MM.1S (cell line): ENCODE measurements around the gene APBB1.

Experiments used
- DNase-seq: peaks from one replicate; pipeline ENCODE4 v3.0.0-alpha.2; 2015
- H2AFZ ChIP-seq: fragments of 300-600 bp; sonication (generic); 2 replicates; pipeline ENCODE4 v1.6.0; 2016; ENCODE audit warnings: antibody characterized with exemption, low read length
- H3F3A ChIP-seq: fragments of 300-600 bp; sonication (generic); 2 replicates; pipeline ENCODE4 v1.6.1; 2016; ENCODE audit warnings: mild to moderate bottlenecking, antibody characterized with exemption, low read length, moderate library complexity, mixed read lengths; ENCODE audit not compliant: insufficient read depth
- H3K27ac ChIP-seq: fragments of 300-600 bp; sonication (generic); 2 replicates; pipeline ENCODE4 v1.5.1; 2016; ENCODE audit warnings: mild to moderate bottlenecking, low read length
- H3K27me3 ChIP-seq: fragments of 300-600 bp; sonication (generic); replicated peaks from 2 replicates; pipeline ENCODE4 v1.6.0; 2016; ENCODE audit warnings: low read length; ENCODE audit not compliant: insufficient read depth
- H3K36me3 ChIP-seq: fragments of 300-600 bp; sonication (generic); replicated peaks from 2 replicates; pipeline ENCODE4 v1.6.1; 2016; ENCODE audit warnings: mild to moderate bottlenecking, low read length, mixed read lengths; ENCODE audit not compliant: insufficient read depth
- H3K4me1 ChIP-seq: fragments of 300-600 bp; sonication (generic); 2 replicates; pipeline ENCODE4 v1.6.1; 2016; ENCODE audit warnings: low read length, mixed read lengths
- H3K4me2 ChIP-seq: fragments of 300-600 bp; sonication (generic); 2 replicates; pipeline ENCODE4 v1.6.0; 2016; ENCODE audit warnings: low read depth, low read length
- H3K4me3 ChIP-seq: fragments of 300-600 bp; sonication (generic); 2 replicates; pipeline ENCODE4 v1.5.1; 2016; ENCODE audit warnings: low read length, mixed read lengths
- H3K79me2 ChIP-seq: fragments of 300-600 bp; sonication (generic); 2 replicates; pipeline ENCODE4 v1.6.1; 2016; ENCODE audit warnings: mixed run types, low read length, mixed read lengths
- H3K9ac ChIP-seq: fragments of 300-600 bp; sonication (generic); 2 replicates; pipeline ENCODE4 v1.6.1; 2016; ENCODE audit warnings: low read length, mixed read lengths
- H3K9me2 ChIP-seq: fragments of 300-600 bp; sonication (generic); replicated peaks from 2 replicates; pipeline ENCODE4 v1.6.1; 2016; ENCODE audit warnings: mild to moderate bottlenecking, low read length, mixed read lengths; ENCODE audit not compliant: insufficient read depth
- H3K9me3 ChIP-seq: fragments of 300-600 bp; sonication (generic); replicated peaks from 2 replicates; pipeline ENCODE4 v1.6.1; 2016; ENCODE audit warnings: mild to moderate bottlenecking, low read length, mixed read lengths; ENCODE audit not compliant: insufficient read depth
- H4K20me1 ChIP-seq: fragments of 300-600 bp; sonication (generic); 2 replicates; pipeline ENCODE4 v1.6.1; 2016; ENCODE audit warnings: mild to moderate bottlenecking, low read length, moderate library complexity, mixed read lengths; ENCODE audit not compliant: insufficient read depth
- EZH2 ChIP-seq: fragments of 300-600 bp; sonication (generic); optimal IDR thresholded peaks from 2 replicates; pipeline ENCODE3; 2017; ENCODE audit warnings: low read depth, mild to moderate bottlenecking, antibody characterized with exemption, low read length, mixed read lengths
- EZH2phosphoT487 ChIP-seq: fragments of 300-600 bp; sonication (generic); IDR thresholded peaks from 2 replicates; pipeline ENCODE4 v1.6.1; 2018; ENCODE audit warnings: antibody characterized with exemption, low read length
- TF ChIP-seq, protein P1 (sequence below): fragments of 300-600 bp; sonication (generic); IDR thresholded peaks from 2 replicates; pipeline ENCODE4 v1.5.1; 2016; ENCODE audit warnings: antibody characterized with exemption, low read length, mixed read lengths

APBB1 gene

DNA sequence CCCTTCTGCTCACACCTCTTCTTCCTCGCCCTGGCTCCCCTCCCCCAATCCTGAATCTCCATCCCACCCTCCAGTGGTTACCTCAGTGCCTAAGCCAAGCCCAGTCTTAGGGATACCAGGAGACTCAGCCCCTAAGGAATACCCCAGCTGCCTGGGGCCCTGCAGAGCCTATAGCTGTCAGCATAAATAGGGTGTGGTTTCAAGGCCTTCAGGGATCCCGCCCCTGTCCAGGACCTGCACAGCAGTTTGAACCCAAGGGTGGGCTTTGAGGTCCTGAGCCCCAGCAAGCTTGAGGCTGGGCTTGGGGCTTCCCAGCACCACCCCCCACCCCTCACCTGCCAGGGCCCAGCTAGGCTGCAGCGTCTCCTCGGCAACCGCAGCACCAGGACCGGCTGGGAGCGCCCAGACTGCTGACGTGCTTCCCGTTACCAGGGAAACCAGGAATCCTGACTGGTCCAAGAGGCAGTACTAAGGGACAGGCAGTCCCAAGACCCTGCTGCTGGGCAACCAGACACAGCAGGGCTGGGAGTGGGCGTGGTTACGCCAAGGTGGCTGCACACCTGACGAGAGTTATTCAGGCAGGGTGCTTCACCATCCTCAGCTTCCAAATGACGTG lies 13.7 kb downstream of the APBB1 start:
- Histone ChIP-seq H3K4me1 (peaks cover 9% of the 10 kb centered on the region), H3K4me2 (no peak overlapping the region), H3K27me3 (no peaks in the 10 kb centered on the region), H3K4me3 (no peak overlapping the region), H3K9me3 (no peaks in the 10 kb centered on the region), H3K79me2 (no peaks in the 10 kb centered on the region), H2AFZ (no peak overlapping the region), H3K9me2 (no peaks in the 10 kb centered on the region), H3F3A (no peaks in the 10 kb centered on the region), H4K20me1 (no peaks in the 10 kb centered on the region), H3K9ac (no peak overlapping the region), H3K27ac (no peak overlapping the region), H3K36me3 (no peaks in the 10 kb centered on the region)
- TF ChIP-seq EZH2 (no peak), EZH2phosphoT487 (no peak)
- TF ChIP-seq, protein P1, sequence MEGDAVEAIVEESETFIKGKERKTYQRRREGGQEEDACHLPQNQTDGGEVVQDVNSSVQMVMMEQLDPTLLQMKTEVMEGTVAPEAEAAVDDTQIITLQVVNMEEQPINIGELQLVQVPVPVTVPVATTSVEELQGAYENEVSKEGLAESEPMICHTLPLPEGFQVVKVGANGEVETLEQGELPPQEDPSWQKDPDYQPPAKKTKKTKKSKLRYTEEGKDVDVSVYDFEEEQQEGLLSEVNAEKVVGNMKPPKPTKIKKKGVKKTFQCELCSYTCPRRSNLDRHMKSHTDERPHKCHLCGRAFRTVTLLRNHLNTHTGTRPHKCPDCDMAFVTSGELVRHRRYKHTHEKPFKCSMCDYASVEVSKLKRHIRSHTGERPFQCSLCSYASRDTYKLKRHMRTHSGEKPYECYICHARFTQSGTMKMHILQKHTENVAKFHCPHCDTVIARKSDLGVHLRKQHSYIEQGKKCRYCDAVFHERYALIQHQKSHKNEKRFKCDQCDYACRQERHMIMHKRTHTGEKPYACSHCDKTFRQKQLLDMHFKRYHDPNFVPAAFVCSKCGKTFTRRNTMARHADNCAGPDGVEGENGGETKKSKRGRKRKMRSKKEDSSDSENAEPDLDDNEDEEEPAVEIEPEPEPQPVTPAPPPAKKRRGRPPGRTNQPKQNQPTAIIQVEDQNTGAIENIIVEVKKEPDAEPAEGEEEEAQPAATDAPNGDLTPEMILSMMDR: no peak
- no peak for DNase-seq

DNA sequence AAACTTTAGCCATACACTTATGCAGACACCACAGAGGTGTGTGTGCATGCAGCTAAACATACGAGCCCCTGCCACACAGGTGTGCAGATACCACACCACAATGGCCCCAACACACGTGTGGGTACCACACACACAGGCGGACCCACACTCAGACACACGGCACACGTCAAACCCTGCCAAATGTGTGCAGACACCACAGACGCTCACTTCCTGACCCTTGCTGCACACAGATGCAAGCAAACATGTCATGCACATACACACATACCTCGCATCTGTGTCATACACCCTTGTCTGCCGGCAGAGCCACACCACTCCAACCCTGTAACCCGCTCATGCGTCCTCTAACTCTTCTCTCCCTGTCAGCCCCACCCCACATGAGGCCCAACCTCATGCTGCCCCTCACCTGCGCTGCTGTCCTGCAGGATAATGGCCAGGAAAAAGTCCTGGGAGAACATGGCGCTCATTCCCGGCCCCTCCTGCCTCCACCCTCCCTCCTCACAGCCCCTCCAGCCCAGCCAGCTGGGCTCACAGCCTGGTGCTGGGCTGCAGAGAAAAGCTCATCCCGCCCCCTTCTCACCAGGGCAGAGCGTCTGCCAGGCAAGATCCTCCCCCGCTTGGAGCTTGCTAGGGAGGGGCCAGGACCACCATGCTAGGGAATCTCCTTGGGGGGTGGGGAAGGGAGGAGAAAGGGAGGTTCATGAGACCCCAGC lies 14.4 kb downstream of the APBB1 start:
- H3K36me3 ChIP-seq: no peaks in the 10 kb centered on the region
- H3K4me1 ChIP-seq: peaks cover 9% of the 10 kb centered on the region
- H4K20me1 ChIP-seq: no peaks in the 10 kb centered on the region
- H3K27me3 ChIP-seq: no peaks in the 10 kb centered on the region
- no peaks in the 10 kb centered on the region for H3K79me2 ChIP-seq
- TF ChIP-seq EZH2phosphoT487 (no peak), EZH2 (no peak)
- TF ChIP-seq, protein P1: no peak
- no peak overlapping the region for H3K9ac ChIP-seq
- H3K27ac ChIP-seq: no peak overlapping the region
- H3K4me3 ChIP-seq: no peak overlapping the region
- H2AFZ ChIP-seq: no peak overlapping the region
- no peaks in the 10 kb centered on the region for H3K9me2 ChIP-seq
- no peaks in the 10 kb centered on the region for H3F3A ChIP-seq
- H3K4me2 ChIP-seq: no peak overlapping the region
- no peak for DNase-seq
- no peaks in the 10 kb centered on the region for H3K9me3 ChIP-seq

DNA sequence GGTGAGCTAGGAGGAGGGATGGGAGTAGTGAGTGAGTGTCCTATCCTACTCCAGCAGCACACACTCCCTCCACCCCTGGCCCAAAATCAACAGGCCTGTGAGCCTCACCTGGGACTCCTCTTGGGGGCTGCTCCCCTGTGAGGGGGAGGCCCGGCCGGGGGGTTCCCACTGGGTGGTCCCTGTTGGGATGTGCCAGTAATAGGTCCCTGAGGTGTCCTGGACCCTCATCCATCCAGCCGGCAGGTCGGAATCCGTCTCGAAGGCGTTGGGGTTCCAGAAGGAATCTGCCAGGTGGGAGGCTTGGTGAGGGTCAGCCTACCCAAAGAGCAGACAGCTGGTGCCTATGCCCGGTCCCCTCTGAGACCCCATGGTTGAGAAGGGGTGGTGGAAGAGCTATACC lies 15.4 kb downstream of the APBB1 start:
- Histone ChIP-seq H3K36me3 (no peaks in the 10 kb centered on the region), H3K79me2 (no peaks in the 10 kb centered on the region), H3K4me2 (no peak overlapping the region), H3K9me2 (no peaks in the 10 kb centered on the region), H4K20me1 (no peaks in the 10 kb centered on the region), H2AFZ (no peak overlapping the region), H3K27me3 (no peaks in the 10 kb centered on the region), H3K4me3 (no peak overlapping the region), H3K27ac (no peak overlapping the region), H3F3A (no peaks in the 10 kb centered on the region), H3K4me1 (peaks cover 9% of the 10 kb centered on the region), H3K9ac (no peak overlapping the region), H3K9me3 (no peaks in the 10 kb centered on the region)
- DNase-seq: no peak
- no peak for TF ChIP-seq EZH2phosphoT487
- TF ChIP-seq EZH2: no peak
- TF ChIP-seq, protein P1: no peak
